ENCODE results near the gene SNRPF.

The SNRPF gene

GRCh38 chr12:95859344-95859816, 628 bp downstream of the SNRPF start:
- DNase-seq (ENCODE audit: extremely low read depth in 1 of 2, low read depth in 1 of 2) = no peak

GRCh38 chr12:95859947-95860850, 1.4 kb downstream of the SNRPF start:
- no peak for DNase-seq (ENCODE audit: extremely low read depth in 1 of 2, low read depth in 1 of 2)

GRCh38 chr12:95862038-95862437, 3.3 kb downstream of the SNRPF start:
- no peak for DNase-seq (ENCODE audit: extremely low read depth in 1 of 2, low read depth in 1 of 2)

- no peak for DNase-seq (ENCODE audit: extremely low read depth in 1 of 2, low read depth in 1 of 2)
Measured at GRCh38 chr12:95863337-95863736, 4.6 kb downstream of the SNRPF start.

- DNase-seq (ENCODE audit: extremely low read depth in 1 of 2, low read depth in 1 of 2) = no peak
Measured at GRCh38 chr12:95870897-95871296, 12.1 kb downstream of the SNRPF start.

- DNase-seq (ENCODE audit: extremely low read depth in 1 of 2, low read depth in 1 of 2) = no peak
Measured at GRCh38 chr12:95874452-95874851, 15.7 kb downstream of the SNRPF start.

- DNase-seq (ENCODE audit: extremely low read depth in 1 of 2, low read depth in 1 of 2) = no peak
Measured at GRCh38 chr12:95877622-95878021, 18.9 kb downstream of the SNRPF start.

- DNase-seq (ENCODE audit: extremely low read depth in 1 of 2, low read depth in 1 of 2) = no peak
Measured at GRCh38 chr12:95880895-95881294, 22.1 kb downstream of the SNRPF start.

- no peak for DNase-seq (ENCODE audit: extremely low read depth in 1 of 2, low read depth in 1 of 2)
Measured at GRCh38 chr12:95881331-95881955, 22.7 kb downstream of the SNRPF start.

- DNase-seq (ENCODE audit: extremely low read depth in 1 of 2, low read depth in 1 of 2) = no peak
Measured at GRCh38 chr12:95882080-95882479, 23.3 kb downstream of the SNRPF start.

GRCh38 chr12:95882873-95883272, 24.1 kb downstream of the SNRPF start:
- DNase-seq (ENCODE audit: extremely low read depth in 1 of 2, low read depth in 1 of 2) = no peak

GRCh38 chr12:95884998-95885397, 26.2 kb downstream of the SNRPF start:
- no peak for DNase-seq (ENCODE audit: extremely low read depth in 1 of 2, low read depth in 1 of 2)

GRCh38 chr12:95887311-95887710, 28.6 kb downstream of the SNRPF start:
- DNase-seq (ENCODE audit: extremely low read depth in 1 of 2, low read depth in 1 of 2) = no peak

- DNase-seq (ENCODE audit: extremely low read depth in 1 of 2, low read depth in 1 of 2) = no peak
Measured at GRCh38 chr12:95890958-95891357, 32.2 kb downstream of the SNRPF start.

GRCh38 chr12:95896846-95897245, 38.1 kb downstream of the SNRPF start:
- DNase-seq (ENCODE audit: extremely low read depth in 1 of 2, low read depth in 1 of 2) = no peak

GRCh38 chr12:95898081-95898480, 39.3 kb downstream of the SNRPF start:
- DNase-seq (ENCODE audit: extremely low read depth in 1 of 2, low read depth in 1 of 2) = no peak

GRCh38 chr12:95908573-95908972, 49.8 kb downstream of the SNRPF start:
- no peak for DNase-seq (ENCODE audit: extremely low read depth in 1 of 2, low read depth in 1 of 2)

- no peak for DNase-seq (ENCODE audit: extremely low read depth in 1 of 2, low read depth in 1 of 2)
Measured at GRCh38 chr12:95909871-95910270, 51.1 kb downstream of the SNRPF start.

Measured in stimulated activated CD8-positive, alpha-beta memory T cell treated with anti-CD3 and anti-CD28 coated beads, Interleukin-7, amount 100 ng/mL, for 48 hours (primary cell).